Mucosa of rectum (tissue), 2 donors: ENCODE measurements around the gene AFAP1L2.

Source experiments
- H3K27ac ChIP-seq, 2 donors: one replicate each; pipeline ENCODE4 v1.7.0; 2013; ENCODE audit warnings: inconsistent platforms in 2 of 2, low read depth in 2 of 2, low read length in 2 of 2
- H3K27me3 ChIP-seq, 2 donors: one replicate each; pipeline ENCODE4 v1.7.0; 2013; ENCODE audit warnings: low read length in 2 of 2; ENCODE audit not compliant: control insufficient read depth in 2 of 2, insufficient read depth in 2 of 2
- H3K36me3 ChIP-seq, 2 donors: one replicate each; pipeline ENCODE4 v1.7.0; 2013; ENCODE audit warnings: low read length in 2 of 2; ENCODE audit not compliant: control insufficient read depth in 2 of 2, insufficient read depth in 2 of 2
- H3K4me1 ChIP-seq, 2 donors: one replicate each; pipeline ENCODE4 v1.7.0; 2013; ENCODE audit warnings: low read length in 2 of 2, mild to moderate bottlenecking in 1 of 2; ENCODE audit not compliant: control insufficient read depth in 2 of 2, insufficient read depth in 2 of 2
- H3K4me3 ChIP-seq, 2 donors: one replicate each; pipeline ENCODE4 v1.7.0; 2013; ENCODE audit warnings: low read length in 2 of 2
- H3K9ac ChIP-seq, 2 donors: one replicate each; pipeline ENCODE4 v1.7.0; 2013; ENCODE audit warnings: low read length in 2 of 2, low read depth in 1 of 2, mild to moderate bottlenecking in 1 of 2
- H3K9me3 ChIP-seq, 2 donors: one replicate each; pipeline ENCODE4 v1.7.0; 2013; ENCODE audit warnings: low read length in 2 of 2; ENCODE audit not compliant: control insufficient read depth in 2 of 2
- donor health status: healthy.
- donor health status: Normal muscosa, but diverticular disease.

Gene AFAP1L2, protein sequence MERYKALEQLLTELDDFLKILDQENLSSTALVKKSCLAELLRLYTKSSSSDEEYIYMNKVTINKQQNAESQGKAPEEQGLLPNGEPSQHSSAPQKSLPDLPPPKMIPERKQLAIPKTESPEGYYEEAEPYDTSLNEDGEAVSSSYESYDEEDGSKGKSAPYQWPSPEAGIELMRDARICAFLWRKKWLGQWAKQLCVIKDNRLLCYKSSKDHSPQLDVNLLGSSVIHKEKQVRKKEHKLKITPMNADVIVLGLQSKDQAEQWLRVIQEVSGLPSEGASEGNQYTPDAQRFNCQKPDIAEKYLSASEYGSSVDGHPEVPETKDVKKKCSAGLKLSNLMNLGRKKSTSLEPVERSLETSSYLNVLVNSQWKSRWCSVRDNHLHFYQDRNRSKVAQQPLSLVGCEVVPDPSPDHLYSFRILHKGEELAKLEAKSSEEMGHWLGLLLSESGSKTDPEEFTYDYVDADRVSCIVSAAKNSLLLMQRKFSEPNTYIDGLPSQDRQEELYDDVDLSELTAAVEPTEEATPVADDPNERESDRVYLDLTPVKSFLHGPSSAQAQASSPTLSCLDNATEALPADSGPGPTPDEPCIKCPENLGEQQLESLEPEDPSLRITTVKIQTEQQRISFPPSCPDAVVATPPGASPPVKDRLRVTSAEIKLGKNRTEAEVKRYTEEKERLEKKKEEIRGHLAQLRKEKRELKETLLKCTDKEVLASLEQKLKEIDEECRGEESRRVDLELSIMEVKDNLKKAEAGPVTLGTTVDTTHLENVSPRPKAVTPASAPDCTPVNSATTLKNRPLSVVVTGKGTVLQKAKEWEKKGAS

DNA sequence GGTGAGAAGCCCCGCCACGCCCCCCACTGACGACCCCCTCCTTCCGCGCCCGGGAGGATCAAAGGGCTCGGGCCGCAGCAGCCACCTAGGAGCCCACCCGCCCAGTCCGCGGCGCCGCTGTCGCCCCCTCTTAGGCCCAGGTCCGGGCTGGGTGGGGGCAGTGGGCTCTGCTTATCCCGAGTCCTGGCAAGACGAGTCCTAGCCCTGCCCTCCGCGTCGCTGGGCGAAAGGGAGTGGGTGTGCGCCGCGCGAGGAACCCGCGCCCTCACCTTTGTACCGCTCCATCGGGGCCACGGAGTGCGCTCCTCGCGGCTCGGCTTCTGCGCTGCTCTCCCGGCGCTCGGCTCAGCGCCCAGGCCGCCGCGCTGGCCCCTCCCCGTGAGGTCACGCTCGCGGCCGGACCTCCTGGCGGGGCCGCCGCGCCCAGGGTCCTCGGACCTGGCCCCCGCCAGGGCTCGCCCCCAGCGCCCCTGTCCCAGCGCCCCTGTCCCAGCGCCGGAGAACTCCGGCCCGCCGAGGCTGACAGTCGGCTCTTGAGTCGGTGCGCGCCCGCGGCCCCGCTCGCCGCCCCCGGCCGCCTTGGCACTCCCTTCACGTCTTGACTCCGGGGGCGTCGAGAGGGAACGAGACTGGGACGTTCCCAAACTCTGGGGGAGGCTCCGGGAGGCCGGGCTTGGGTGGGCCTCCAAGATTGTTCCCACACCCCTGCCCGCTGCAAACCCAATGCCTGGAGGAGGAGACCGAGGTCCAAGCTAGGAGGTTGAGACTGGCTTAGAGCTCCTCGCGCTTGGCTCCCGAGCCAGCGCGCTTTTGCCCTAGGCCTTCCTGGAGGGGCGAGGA lies at the start of gene AFAP1L2:
Gene AFAP1L2 (minus strand): TSS at position 332 of the 840 bp plus-strand sequence. CDS start 47 bp downstream, at position 285.
- Histone ChIP-seq H3K4me3 (peak within 1 kb of the TSS; percentile 59 to 60), H3K9ac (peak within 1 kb of the TSS; percentile 41 to 65), H3K27me3 (peaks cover 0 to 3% of the 10 kb centered on the region in 2 donors), H3K9me3 (no peaks in the 10 kb centered on the region), H3K36me3 (no peaks in the 10 kb centered on the region), H3K27ac (peak within 1 kb of the TSS; percentile 70 to 85), H3K4me1 (peaks cover 7 to 9% of the 10 kb centered on the region in 2 donors)

DNA sequence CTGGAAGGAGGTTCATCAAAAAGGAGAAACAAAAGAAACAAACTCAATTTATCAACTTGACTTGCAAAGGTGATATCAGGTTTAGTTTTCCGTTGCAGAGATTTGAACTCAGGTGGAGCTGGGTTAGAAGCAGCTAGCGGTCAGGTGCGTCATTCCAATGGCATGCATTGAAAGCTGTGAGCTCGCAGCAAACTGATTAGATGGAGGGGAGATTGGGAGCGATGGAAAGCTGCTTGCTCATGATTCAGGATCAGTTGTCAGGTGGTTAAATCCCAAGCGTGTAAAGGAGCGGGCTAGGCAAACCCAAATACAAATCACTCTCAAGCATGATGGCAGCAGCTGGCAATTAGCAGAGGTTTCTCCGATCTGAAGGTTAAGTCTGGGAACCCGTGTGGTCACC lies 49.3 kb upstream of the AFAP1L2 start:
- H3K4me1 ChIP-seq = no peaks in the 10 kb centered on the region
- peaks cover 0 to 17% of the 10 kb centered on the region in 2 donors for H3K36me3 ChIP-seq
- no peaks in the 10 kb centered on the region for H3K9me3 ChIP-seq
- H3K4me3 ChIP-seq = no peak overlapping the region
- no peak overlapping the region for H3K9ac ChIP-seq
- no peak overlapping the region for H3K27ac ChIP-seq
- H3K27me3 ChIP-seq = no peaks in the 10 kb centered on the region

DNA sequence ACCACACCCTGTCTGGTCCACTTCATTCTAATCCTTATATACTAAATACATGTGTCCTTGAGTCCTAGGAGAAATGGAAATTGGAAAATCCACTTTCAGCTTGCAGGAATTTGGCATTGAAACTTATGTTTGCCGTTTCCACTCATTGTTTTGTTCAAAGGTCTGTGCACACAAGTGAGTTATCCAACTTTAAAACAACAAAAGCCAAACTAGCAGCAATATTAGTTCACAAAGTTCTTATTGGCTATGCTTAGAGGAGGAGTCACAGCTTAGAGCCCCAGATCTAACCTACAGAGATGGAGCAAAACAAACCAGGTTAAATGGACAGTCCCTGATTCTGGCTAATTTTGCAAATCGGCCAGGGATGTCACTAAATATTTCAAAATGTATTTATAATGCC lies 44.6 kb upstream of the AFAP1L2 start:
- H3K9me3 ChIP-seq = no peaks in the 10 kb centered on the region
- no peak overlapping the region for H3K4me3 ChIP-seq
- H3K36me3 ChIP-seq = peaks cover 11 to 26% of the 10 kb centered on the region in 2 donors
- no peaks in the 10 kb centered on the region for H3K27me3 ChIP-seq
- no peak overlapping the region for H3K9ac ChIP-seq
- H3K27ac ChIP-seq = no peak overlapping the region
- no peaks in the 10 kb centered on the region for H3K4me1 ChIP-seq

DNA sequence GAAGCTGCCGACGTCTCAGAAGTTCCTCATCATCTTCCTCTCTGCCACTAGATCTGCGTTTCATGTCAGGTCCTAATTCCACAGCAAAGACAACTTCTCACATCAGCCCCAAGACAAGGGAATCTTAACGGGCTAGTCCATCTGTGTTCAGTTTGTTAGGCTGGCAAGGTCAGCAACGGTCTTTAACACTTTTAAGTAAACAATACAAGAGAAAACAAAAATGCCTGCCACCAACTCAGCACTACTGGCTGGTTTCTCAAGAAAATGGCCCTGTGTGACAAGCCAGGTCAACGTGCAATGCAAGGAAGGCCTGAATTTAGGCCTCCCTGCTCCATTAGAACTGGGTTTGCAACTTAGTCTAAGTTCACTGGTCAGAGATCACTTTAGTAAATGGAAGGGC lies 41.0 kb upstream of the AFAP1L2 start:
- H3K27ac ChIP-seq = no peak overlapping the region

DNA sequence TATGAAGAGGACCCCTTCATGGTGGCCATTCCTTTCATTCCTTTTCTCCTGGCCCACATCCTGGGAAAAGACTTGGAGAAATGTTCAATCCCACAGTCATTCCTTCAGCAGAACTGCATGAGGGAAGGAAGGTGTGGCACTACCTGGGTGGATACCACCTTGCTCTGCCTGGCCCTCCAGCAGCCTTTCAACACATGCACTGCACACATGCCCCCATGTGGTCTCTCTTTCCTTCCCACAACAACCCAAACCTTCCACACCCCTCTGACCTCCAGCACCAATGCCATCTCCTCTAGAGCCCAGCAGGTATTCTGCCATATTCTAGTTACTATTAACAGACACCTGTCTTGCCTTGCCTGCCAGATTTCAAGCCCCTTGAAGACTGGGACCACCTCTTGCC lies 40.5 kb upstream of the AFAP1L2 start:
- no peak overlapping the region for H3K9ac ChIP-seq
- peaks cover 22 to 32% of the 10 kb centered on the region in 2 donors for H3K36me3 ChIP-seq
- H3K27ac ChIP-seq = no peak overlapping the region
- no peak overlapping the region for H3K4me3 ChIP-seq
- no peaks in the 10 kb centered on the region for H3K4me1 ChIP-seq
- no peaks in the 10 kb centered on the region for H3K9me3 ChIP-seq
- no peaks in the 10 kb centered on the region for H3K27me3 ChIP-seq

More for the DNA sequence above, 41.0 kb upstream of the AFAP1L2 start:
- H3K4me3 ChIP-seq = no peak overlapping the region
- no peaks in the 10 kb centered on the region for H3K4me1 ChIP-seq
- H3K36me3 ChIP-seq = peaks cover 18 to 28% of the 10 kb centered on the region in 2 donors
- no peak overlapping the region for H3K9ac ChIP-seq
- H3K27me3 ChIP-seq = no peaks in the 10 kb centered on the region
- no peaks in the 10 kb centered on the region for H3K9me3 ChIP-seq

DNA sequence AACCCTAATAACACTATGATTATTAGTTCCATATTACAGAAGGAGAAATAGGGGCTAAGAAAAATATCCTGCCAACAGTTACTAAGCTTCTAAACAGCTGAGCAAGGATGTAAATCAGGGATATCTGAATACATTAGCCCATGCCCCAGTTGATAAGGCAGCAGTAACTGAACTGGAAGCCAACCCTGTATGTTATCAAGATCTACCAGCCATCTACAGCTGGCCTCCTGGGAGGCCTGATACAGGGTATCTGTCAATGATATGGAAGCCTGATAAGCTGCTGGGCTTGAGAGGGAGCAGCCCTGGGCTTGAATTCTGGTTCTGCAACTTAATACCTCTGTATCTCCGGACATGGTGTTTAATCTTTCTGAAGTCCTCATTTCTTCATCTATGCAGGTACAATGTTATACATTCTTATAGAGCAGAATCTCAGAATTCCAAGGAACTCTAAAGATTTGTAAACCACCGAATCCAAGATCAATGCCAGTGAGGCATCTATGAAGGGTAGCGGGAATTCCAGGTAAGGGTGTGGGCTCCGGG lies 37.9 kb upstream of the AFAP1L2 start:
- H3K4me3 ChIP-seq = no peak overlapping the region
- no peak overlapping the region for H3K27ac ChIP-seq
- no peak overlapping the region for H3K9ac ChIP-seq
- H3K36me3 ChIP-seq = peaks cover 29 to 46% of the 10 kb centered on the region in 2 donors
- H3K9me3 ChIP-seq = no peaks in the 10 kb centered on the region
- no peaks in the 10 kb centered on the region for H3K4me1 ChIP-seq
- H3K27me3 ChIP-seq = no peaks in the 10 kb centered on the region

DNA sequence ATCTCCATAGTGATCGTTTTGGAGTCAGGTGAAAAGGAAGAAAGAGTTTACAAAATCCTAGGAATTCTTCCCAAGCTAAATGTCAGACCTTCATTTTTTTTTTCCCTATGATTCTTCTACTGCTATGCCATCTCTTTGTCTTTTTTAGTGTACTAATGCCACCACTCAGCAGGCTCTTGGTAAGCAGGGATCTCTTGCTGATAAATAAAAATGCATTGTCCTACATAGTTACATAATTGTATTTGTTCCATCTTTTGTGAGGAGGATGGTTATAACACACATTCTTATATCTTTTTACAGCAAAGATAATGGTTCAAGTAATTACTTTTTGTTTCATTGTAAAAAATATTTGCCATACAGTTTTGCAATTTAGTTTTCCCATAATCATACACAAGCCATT lies 36.8 kb upstream of the AFAP1L2 start:
- Histone ChIP-seq H3K4me1 (no peaks in the 10 kb centered on the region), H3K4me3 (no peak overlapping the region), H3K27me3 (no peaks in the 10 kb centered on the region), H3K36me3 (peaks cover 34 to 52% of the 10 kb centered on the region in 2 donors), H3K9me3 (no peaks in the 10 kb centered on the region), H3K27ac (no peak overlapping the region), H3K9ac (no peak overlapping the region)

DNA sequence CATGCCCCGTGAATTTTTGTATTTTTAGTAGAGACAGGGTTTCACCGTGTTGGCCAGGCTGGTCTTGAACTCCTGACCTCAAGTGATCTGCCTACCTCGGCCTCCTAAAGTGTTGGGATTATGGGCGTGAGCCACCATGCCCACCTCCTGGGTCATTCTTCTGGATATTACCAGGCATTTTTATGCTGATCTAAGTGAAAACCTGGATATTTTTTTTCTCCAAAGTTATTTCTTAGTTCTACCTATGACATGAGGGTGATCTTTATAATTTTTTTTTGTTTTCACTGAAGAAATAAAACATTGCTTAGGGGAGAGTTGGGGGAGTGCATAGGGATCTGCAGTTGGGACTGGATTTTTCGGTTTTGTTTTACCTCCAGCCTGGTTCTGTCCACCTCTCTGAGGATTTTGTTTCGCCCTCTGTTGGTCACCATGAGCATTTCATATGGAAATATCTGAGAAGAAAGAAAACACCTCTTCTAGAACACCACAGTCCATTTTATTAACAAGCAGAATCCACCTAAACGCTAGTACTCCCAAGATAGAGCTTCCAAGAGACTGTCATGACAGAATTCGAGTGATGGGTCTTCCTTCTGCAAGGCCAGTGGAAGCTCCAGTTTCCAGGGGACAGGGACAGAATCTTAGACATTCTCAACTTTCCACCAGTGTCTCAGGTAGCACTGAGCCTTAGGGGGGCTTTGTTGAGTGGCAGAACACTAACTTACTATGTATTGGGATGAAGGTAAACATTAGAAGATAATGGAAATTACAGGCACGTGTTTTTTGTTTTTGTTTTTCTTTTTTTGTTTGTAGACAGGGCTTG lies 33.4 kb upstream of the AFAP1L2 start:
- H3K4me1 ChIP-seq = no peaks in the 10 kb centered on the region
- no peak overlapping the region for H3K27ac ChIP-seq
- no peaks in the 10 kb centered on the region for H3K27me3 ChIP-seq
- peaks cover 49 to 52% of the 10 kb centered on the region in 2 donors for H3K36me3 ChIP-seq
- H3K9me3 ChIP-seq = no peaks in the 10 kb centered on the region
- H3K4me3 ChIP-seq = no peak overlapping the region
- H3K9ac ChIP-seq = no peak overlapping the region

DNA sequence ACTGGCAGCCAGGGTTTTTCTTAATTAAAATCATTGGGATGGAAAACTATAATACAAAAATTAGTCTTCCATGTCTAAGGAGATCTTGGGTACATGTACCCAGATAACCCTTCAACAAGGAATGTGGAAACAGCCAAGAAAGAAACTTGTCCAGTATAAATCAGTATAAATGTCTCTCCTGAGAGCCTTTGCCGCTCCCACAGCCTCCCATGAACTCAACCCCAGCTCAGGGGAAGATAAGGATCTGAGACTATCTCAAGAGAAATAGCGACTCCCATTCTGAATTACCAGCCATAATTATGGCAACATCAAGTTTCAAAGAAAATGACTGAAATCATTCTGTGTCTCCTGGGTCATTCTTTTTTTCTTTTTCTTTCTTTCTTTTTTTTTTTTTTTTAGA lies 32.6 kb upstream of the AFAP1L2 start:
- no peaks in the 10 kb centered on the region for H3K4me1 ChIP-seq
- no peaks in the 10 kb centered on the region for H3K27me3 ChIP-seq
- peaks cover 47 to 52% of the 10 kb centered on the region in 2 donors for H3K36me3 ChIP-seq
- no peak overlapping the region for H3K9ac ChIP-seq
- H3K4me3 ChIP-seq = no peak overlapping the region
- no peaks in the 10 kb centered on the region for H3K9me3 ChIP-seq
- H3K27ac ChIP-seq = no peak overlapping the region
